GM21723 (cell line): ENCODE data around the gene GRIP1.
A peak's percentile ranks its signal among the peaks of the same experiment; 100 is the strongest.

ENCODE experiments used
- ATAC-seq: cut with Tn5 transposase; IDR thresholded peaks from one replicate; pipeline ENCODE4 v1.9.1; 2021; ENCODE audit warnings: mild to moderate bottlenecking, moderate library complexity; ENCODE audit not compliant: unreplicated experiment

Gene GRIP1

GRCh38 chr12:66602483-66603143 is 76.3 kb downstream of the GRIP1 start:
- no peak for ATAC-seq

DNA sequence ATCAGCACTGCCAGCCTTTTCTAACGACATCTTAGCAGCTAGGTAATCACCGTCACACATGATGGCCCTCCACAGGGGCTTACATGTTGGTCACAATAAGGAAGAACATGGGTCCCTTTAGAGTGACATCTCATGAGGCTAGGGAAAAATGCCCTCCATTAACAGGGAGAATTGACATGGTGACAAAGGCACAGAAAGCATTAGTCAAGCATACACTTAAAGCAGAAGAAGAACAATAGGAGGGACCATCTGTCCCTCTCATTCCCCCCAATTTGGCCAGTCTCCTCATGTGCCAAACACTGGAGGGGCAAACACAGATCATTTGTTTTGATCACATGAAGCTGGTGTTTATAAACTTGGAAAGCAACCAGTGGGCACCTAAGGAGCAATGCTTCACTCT is 78.0 kb downstream of the GRIP1 start:
- no peak for ATAC-seq

- no peak for ATAC-seq
Observed at GRCh38 chr12:66599816-66600215, 79.1 kb downstream of the GRIP1 start.

DNA sequence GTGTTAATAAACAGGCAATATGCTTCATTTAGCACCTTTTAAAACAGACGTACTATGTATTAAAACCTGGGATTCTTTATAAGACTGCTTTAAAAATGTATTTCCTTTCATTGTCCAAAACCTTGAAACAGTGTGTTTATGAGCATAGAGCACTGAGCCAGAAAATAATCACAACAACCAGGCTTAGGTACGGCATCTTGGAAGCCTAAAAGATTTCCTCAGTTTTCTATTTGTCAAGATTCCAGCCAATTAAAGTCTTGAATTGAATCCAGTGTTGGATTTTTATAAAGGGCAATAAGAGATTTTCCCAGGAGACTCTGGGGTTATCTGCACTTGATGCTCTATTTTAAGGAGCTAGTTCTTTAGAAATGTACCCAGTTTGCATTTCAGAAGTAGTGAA is 80.3 kb downstream of the GRIP1 start:
- ATAC-seq = no peak

DNA sequence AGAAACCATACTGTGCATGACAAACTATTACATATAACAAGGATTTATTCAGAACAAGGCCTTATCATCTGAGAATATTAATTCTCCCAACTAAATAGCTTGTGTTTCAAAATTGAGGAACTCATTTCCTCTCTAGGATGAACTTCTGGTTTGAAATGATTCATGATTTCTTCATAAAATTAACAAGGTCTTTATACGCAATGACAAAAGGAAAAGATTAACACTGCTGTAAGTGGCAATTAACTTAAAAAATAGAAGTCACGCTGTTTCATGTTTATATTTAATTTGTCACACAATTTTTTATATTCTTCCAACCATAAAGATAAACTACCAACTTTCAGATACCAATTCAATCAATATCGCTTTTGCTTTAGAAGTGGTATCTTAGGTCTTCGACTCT is 80.8 kb downstream of the GRIP1 start:
- no peak for ATAC-seq

DNA sequence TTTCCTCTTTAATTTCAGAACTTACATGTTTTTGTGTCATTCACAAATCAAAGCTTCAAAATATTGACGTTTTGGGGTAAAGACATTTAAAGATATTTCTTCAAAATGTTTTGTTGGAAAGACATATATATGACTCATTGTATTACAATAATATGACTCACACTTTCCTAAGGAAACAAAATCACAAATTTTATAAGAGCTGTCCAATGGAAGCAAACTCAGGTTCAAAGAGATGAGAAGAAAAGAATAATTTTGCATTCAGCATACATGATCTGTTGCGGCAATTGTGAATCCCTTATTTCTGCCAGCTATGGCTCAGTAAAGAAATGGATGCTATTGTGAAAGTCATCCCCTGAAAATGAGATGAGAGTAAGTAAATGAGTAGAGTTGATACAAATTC is 82.7 kb downstream of the GRIP1 start:
- no peak for ATAC-seq

GRCh38 chr12:66594688-66595087 is 84.2 kb downstream of the GRIP1 start:
- ATAC-seq = no peak

GRCh38 chr12:66590275-66590985 is 88.4 kb downstream of the GRIP1 start:
- no peak for ATAC-seq

DNA sequence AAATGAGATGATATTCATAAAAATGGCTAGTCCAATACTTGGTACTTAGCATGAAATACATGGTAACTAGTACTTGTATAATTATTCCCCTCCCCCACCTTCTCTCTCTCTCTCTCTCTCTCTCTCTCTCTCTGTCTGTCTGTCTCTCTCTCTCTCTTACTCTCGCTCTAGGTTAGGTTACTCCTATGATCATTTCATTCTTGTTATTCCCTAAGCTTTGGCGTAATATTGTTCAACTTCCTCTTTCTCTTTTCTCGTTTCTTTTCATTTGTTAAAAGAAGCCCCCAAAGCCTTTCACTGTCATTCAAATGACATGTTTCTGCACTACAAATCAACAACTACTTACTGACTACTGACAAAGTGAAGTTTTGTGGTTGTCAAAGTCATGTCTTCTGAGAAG is 89.8 kb downstream of the GRIP1 start:
- ATAC-seq = no peak

GRCh38 chr12:66587912-66588311 is 91.0 kb downstream of the GRIP1 start:
- peak; percentile 68 for ATAC-seq

DNA sequence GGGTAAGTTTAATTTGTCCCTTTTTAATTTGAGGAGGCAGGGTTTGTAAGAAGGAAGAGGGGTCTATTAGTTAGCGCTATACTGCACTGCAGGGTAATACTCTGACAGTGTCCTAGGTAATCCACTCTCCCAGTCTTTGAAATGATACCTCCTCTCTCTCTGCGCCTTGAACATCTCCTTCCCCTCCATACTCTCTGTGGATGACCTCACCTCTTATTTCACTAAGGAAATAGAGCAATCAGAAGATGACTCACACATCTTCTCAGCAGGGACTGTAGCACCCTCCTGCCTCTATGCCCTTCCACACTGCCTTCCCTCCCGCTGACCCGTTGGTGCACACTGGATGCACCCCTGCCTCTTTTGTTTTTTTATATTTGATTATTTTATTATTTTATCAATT is 94.2 kb downstream of the GRIP1 start:
- no peak for ATAC-seq

DNA sequence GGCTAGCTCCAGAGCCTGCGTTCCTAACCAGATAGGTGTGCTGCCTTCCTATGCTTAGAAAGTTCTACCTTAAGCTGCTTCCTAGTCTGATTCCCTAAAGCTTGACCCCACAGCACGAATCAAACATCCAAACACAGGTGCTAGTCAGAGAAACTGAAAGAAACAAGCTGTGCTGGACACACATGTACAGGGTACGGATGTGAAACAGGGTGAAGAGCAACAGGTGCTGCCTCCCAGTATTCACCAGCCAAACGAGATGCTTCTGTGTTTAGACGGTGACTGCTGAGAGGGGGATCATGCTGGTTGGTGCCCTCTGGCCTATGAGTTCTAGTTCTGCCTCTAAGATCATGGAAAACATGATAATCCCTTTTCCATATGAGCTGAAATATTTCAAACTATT is 105.3 kb downstream of the GRIP1 start:
- ATAC-seq = no peak

- ATAC-seq = no peak
Observed at GRCh38 chr12:66572845-66573244, 106.0 kb downstream of the GRIP1 start.

DNA sequence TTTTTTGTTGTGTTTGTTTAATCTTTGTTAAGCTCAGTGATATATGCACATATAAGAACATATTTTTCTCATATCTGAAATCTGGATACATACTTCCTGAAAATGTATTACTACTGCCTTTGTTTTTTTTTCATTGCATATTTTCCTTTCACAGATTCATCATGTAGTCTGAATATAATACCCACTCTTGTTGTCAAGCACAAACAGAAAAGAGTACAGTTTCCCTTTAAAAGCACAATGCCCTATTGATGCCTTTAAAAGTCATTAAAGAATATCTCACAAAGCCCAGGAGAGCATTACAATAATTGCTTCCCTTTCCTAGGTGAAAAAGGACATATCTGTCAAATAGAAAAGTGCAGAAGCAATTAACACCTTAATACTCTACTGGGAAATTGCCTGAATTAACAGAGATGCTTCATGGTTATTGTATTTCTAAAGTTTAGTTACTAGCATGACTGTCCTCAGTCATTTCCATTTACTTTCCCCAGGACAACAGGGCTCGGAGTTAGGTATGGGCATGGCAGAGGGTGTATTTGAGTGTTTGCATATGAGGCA is 107.4 kb downstream of the GRIP1 start:
- ATAC-seq = no peak

DNA sequence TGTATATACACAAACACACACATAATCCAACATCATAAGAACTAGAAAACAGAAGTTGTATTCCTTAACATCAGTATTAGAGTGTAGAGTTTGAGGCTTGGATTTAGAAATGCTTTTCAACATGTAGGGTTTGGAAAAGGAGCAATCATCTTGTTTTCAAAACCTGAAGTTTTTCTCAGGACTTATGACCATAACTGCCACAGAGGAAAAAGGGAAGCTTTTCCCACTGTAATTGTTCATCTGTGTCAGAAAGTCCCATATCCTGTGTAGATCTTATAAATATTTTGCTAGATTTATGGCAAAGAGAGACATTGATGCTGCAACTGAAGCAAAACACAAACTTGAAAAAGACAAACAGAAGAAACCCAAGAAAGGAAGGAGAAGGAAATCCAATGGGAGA is 115.7 kb downstream of the GRIP1 start:
- no peak for ATAC-seq

GRCh38 chr12:66555113-66555512 is 123.8 kb downstream of the GRIP1 start:
- no peak for ATAC-seq

GRCh38 chr12:66552716-66553115 is 126.2 kb downstream of the GRIP1 start:
- no peak for ATAC-seq

DNA sequence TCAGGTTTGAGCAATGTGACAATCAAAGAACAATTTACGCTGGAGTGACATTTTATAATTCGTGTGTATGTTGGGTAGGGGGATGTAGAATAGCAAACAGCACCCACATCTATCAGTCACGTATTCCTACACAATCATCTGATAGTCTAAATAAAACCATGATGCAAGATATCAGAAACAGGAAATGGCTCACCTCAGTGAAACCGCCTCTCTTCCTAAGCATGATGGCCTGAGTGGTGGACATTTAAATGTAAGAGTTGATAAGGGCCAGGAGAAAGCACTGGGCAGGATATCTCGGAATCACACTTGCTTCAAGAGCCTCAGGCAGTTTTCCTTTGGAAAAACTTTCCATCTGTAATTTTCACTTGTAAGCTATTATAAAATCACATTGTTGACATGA is 128.2 kb downstream of the GRIP1 start:
- no peak for ATAC-seq

- ATAC-seq = no peak
Observed at GRCh38 chr12:66549050-66549389, 129.9 kb downstream of the GRIP1 start.

DNA sequence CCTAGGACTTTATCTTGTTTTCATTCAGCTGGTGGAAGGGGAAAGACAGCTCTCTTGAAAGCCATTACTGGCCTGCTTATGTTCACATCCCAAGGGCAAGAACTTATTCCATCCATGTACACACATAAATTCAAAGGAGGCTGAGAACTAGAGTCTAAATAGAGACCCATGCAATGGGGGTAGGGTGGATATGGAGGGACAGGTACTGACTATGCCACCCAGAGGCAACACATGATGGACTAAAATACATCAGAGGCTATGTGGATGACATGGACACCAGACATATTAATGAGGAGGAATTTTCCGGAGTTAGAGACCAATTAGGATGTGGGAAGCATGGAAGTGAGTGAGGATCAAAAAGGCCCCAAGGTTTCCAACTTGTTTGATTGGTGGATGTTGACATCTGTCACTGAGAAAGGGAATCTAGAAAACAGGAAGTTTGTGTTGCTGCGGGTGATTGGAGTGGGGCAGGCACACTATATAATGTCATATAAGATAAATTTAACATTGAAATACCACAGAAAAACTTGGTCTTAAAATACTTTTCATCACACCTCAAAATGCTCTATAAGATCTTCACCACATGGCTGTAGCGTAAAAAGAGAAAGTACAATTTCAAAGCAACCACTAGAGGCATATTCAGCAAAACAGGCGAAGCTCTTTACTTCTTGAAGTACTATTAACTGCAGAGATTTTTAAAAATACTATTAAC is 130.4 kb downstream of the GRIP1 start:
- ATAC-seq = peak; percentile 63

GRCh38 chr12:66541426-66541825 is 137.4 kb downstream of the GRIP1 start:
- no peak for ATAC-seq

DNA sequence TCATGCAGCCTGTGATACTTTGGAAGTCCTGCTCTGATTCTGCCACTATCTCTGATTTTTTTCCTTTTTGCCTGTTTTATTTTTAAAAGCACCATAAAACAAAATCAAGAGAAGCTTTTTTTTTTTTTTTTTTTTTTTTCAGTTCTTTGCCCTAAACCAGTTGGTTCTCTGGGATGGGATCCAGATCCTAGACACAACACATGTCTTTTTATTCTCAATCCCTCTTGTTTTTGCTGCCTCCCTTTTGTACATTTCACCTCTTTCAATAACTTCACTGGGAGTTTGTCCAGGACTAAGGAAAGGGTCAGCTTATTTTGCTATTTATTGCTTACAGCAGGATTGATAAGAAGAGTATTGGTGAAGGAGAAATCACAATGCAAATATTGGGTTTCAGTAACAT is 139.4 kb downstream of the GRIP1 start:
- ATAC-seq = no peak
